ENCODE data around the gene DPF3.

Gene DPF3

GRCh38 chr14:72904840-72905561, 11.1 kb upstream of the DPF3 start:
- DNase-seq (ENCODE audit: low read depth in 2 of 2): peak in 1 of 2 donors; percentile 48

GRCh38 chr14:72904218-72904617, 10.3 kb upstream of the DPF3 start:
- no peak for DNase-seq (ENCODE audit: low read depth in 2 of 2)

GRCh38 chr14:72903716-72904115, 9.8 kb upstream of the DPF3 start:
- DNase-seq (ENCODE audit: low read depth in 2 of 2): no peak

GRCh38 chr14:72902801-72903530, 9.1 kb upstream of the DPF3 start:
- no peak for DNase-seq (ENCODE audit: low read depth in 2 of 2)

- DNase-seq (ENCODE audit: low read depth in 2 of 2): no peak
Measured at GRCh38 chr14:72901361-72901760, 7.5 kb upstream of the DPF3 start.

GRCh38 chr14:72898448-72898847, 4.5 kb upstream of the DPF3 start:
- no peak for DNase-seq (ENCODE audit: low read depth in 2 of 2)

- no peak for DNase-seq (ENCODE audit: low read depth in 2 of 2)
Measured at GRCh38 chr14:72894623-72895378, 900 bp upstream of the DPF3 start.

- no peak for DNase-seq (ENCODE audit: low read depth in 2 of 2)
Measured at GRCh38 chr14:72894323-72894622, 372 bp upstream of the DPF3 start.

GRCh38 chr14:72892879-72893635, 844 bp downstream of the DPF3 start:
- peak in 1 of 2 donors; percentile 3 for DNase-seq (ENCODE audit: low read depth in 2 of 2)

- DNase-seq (ENCODE audit: low read depth in 2 of 2): peak in 1 of 2 donors; percentile 4
Measured at GRCh38 chr14:72892103-72892878, 1.6 kb downstream of the DPF3 start.

- DNase-seq (ENCODE audit: low read depth in 2 of 2): no peak
Measured at GRCh38 chr14:72891666-72892102, 2.2 kb downstream of the DPF3 start.

GRCh38 chr14:72889366-72889765, 4.5 kb downstream of the DPF3 start:
- no peak for DNase-seq (ENCODE audit: low read depth in 2 of 2)

- DNase-seq (ENCODE audit: low read depth in 2 of 2): no peak
Measured at GRCh38 chr14:72888636-72889201, 5.2 kb downstream of the DPF3 start.

- DNase-seq (ENCODE audit: low read depth in 2 of 2): no peak
Measured at GRCh38 chr14:72888192-72888591, 5.7 kb downstream of the DPF3 start.

- no peak for DNase-seq (ENCODE audit: low read depth in 2 of 2)
Measured at GRCh38 chr14:72887514-72887913, 6.4 kb downstream of the DPF3 start.

GRCh38 chr14:72884386-72884785, 9.5 kb downstream of the DPF3 start:
- no peak for DNase-seq (ENCODE audit: low read depth in 2 of 2)

- no peak for DNase-seq (ENCODE audit: low read depth in 2 of 2)
Measured at GRCh38 chr14:72883961-72884360, 9.9 kb downstream of the DPF3 start.

- DNase-seq (ENCODE audit: low read depth in 2 of 2): no peak
Measured at GRCh38 chr14:72883109-72883508, 10.8 kb downstream of the DPF3 start.

- DNase-seq (ENCODE audit: low read depth in 2 of 2): no peak
Measured at GRCh38 chr14:72882463-72882862, 11.4 kb downstream of the DPF3 start.

- no peak for DNase-seq (ENCODE audit: low read depth in 2 of 2)
Measured at GRCh38 chr14:72882047-72882446, 11.9 kb downstream of the DPF3 start.

- DNase-seq (ENCODE audit: low read depth in 2 of 2): no peak
Measured at GRCh38 chr14:72881543-72881942, 12.4 kb downstream of the DPF3 start.

Measured in stimulated activated CD4-positive, alpha-beta T cell treated with anti-CD3 and anti-CD28 coated beads, Interleukin-15, amount 100 ng/mL, for 48 hours (primary cell).